ENCODE data around the gene KIF26B.

The KIF26B gene

GRCh38 chr1:245154429-245155271, at the start of gene KIF26B:
Gene KIF26B (plus strand): TSS chr1:245154985. CDS start chr1:245155425, 440 bp downstream.
- Mint-ChIP-seq H3K4me3 (peak within 1 kb of the TSS; percentile 86 to 88), H3K9me3 (peaks cover 2 to 6% of the 10 kb centered on the region in 2 donors), H3K4me1 (peaks cover 14 to 35% of the 10 kb centered on the region in 2 donors), H3K27me3 (peaks cover 48 to 81% of the 10 kb centered on the region in 2 donors), H3K36me3 (peaks cover 0 to 2% of the 10 kb centered on the region in 2 donors), H3K27ac (peak within 1 kb of the TSS; percentile 47)
- DNase-seq (peak; percentile 8), ATAC-seq (replicated peaks) (peak in 1 of 2 donors; percentile 6)

- Mint-ChIP-seq H3K27ac (no peak overlapping the region), H3K4me1 (no peaks in the 10 kb centered on the region), H3K9me3 (no peaks in the 10 kb centered on the region), H3K4me3 (no peak overlapping the region), H3K27me3 (no peaks in the 10 kb centered on the region), H3K36me3 (peaks cover 0 to 1% of the 10 kb centered on the region in 2 donors)
- DNase-seq (no peak), ATAC-seq (replicated peaks) (no peak)
These were observed 49.7 kb upstream of the KIF26B start for GRCh38 chr1:245105042-245105441.

GRCh38 chr1:245105815-245106410, 48.9 kb upstream of the KIF26B start:
- Mint-ChIP-seq H3K9me3 (no peaks in the 10 kb centered on the region), H3K27ac (no peak overlapping the region), H3K4me1 (no peaks in the 10 kb centered on the region), H3K4me3 (no peak overlapping the region), H3K36me3 (peaks cover 0 to 1% of the 10 kb centered on the region in 2 donors), H3K27me3 (no peaks in the 10 kb centered on the region)
- ATAC-seq (replicated peaks) (no peak), DNase-seq (no peak)

- H3K27me3 Mint-ChIP-seq = no peaks in the 10 kb centered on the region
- H3K27ac Mint-ChIP-seq = no peak overlapping the region
- H3K4me1 Mint-ChIP-seq = no peaks in the 10 kb centered on the region
- H3K4me3 Mint-ChIP-seq = no peak overlapping the region
- H3K36me3 Mint-ChIP-seq = peaks cover 0 to 1% of the 10 kb centered on the region in 2 donors
- H3K9me3 Mint-ChIP-seq = no peaks in the 10 kb centered on the region
- ATAC-seq (replicated peaks) (no peak), DNase-seq (no peak)
These were observed 47.0 kb upstream of the KIF26B start for GRCh38 chr1:245107776-245108114.

- ATAC-seq (replicated peaks) (no peak), DNase-seq (no peak)
- Mint-ChIP-seq H3K9me3 (no peaks in the 10 kb centered on the region), H3K4me1 (no peaks in the 10 kb centered on the region), H3K36me3 (peaks cover 0 to 1% of the 10 kb centered on the region in 2 donors), H3K27ac (no peak overlapping the region), H3K4me3 (no peak overlapping the region), H3K27me3 (no peaks in the 10 kb centered on the region)
These were observed 46.5 kb upstream of the KIF26B start for GRCh38 chr1:245108246-245108645.

- H3K36me3 Mint-ChIP-seq = peaks cover 0 to 1% of the 10 kb centered on the region in 2 donors
- no peak for DNase-seq
- H3K27ac Mint-ChIP-seq = no peak overlapping the region
- no peaks in the 10 kb centered on the region for H3K27me3 Mint-ChIP-seq
- ATAC-seq (replicated peaks) = no peak
- no peaks in the 10 kb centered on the region for H3K4me1 Mint-ChIP-seq
- H3K4me3 Mint-ChIP-seq = no peak overlapping the region
- no peaks in the 10 kb centered on the region for H3K9me3 Mint-ChIP-seq
These were observed 45.9 kb upstream of the KIF26B start for GRCh38 chr1:245108909-245109308.

- Mint-ChIP-seq H3K9me3 (no peaks in the 10 kb centered on the region), H3K27me3 (no peaks in the 10 kb centered on the region), H3K4me3 (no peak overlapping the region), H3K36me3 (peaks cover 0 to 1% of the 10 kb centered on the region in 2 donors), H3K27ac (no peak overlapping the region), H3K4me1 (no peaks in the 10 kb centered on the region)
- ATAC-seq (replicated peaks) = no peak
- no peak for DNase-seq
These were observed 44.4 kb upstream of the KIF26B start for GRCh38 chr1:245110406-245110805.

- Mint-ChIP-seq H3K9me3 (no peaks in the 10 kb centered on the region), H3K36me3 (peaks cover 0 to 1% of the 10 kb centered on the region in 2 donors), H3K4me3 (no peak overlapping the region), H3K4me1 (no peaks in the 10 kb centered on the region), H3K27ac (no peak overlapping the region), H3K27me3 (no peaks in the 10 kb centered on the region)
- DNase-seq (no peak), ATAC-seq (replicated peaks) (no peak)
These were observed 43.7 kb upstream of the KIF26B start for GRCh38 chr1:245111073-245111472.

GRCh38 chr1:245113649-245114048, 41.1 kb upstream of the KIF26B start:
- no peak overlapping the region for H3K4me3 Mint-ChIP-seq
- DNase-seq = no peak
- ATAC-seq (replicated peaks) = no peak
- H3K4me1 Mint-ChIP-seq = no peaks in the 10 kb centered on the region
- no peaks in the 10 kb centered on the region for H3K36me3 Mint-ChIP-seq
- no peak overlapping the region for H3K27ac Mint-ChIP-seq
- no peaks in the 10 kb centered on the region for H3K9me3 Mint-ChIP-seq
- H3K27me3 Mint-ChIP-seq = no peaks in the 10 kb centered on the region

GRCh38 chr1:245116131-245116530, 38.7 kb upstream of the KIF26B start:
- Mint-ChIP-seq H3K4me1 (no peaks in the 10 kb centered on the region), H3K27me3 (no peaks in the 10 kb centered on the region), H3K9me3 (no peaks in the 10 kb centered on the region), H3K4me3 (no peak overlapping the region), H3K27ac (no peak overlapping the region), H3K36me3 (no peaks in the 10 kb centered on the region)
- no peak for DNase-seq
- ATAC-seq (replicated peaks) = no peak

- Mint-ChIP-seq H3K36me3 (no peaks in the 10 kb centered on the region), H3K4me1 (no peaks in the 10 kb centered on the region), H3K9me3 (no peaks in the 10 kb centered on the region), H3K4me3 (no peak overlapping the region), H3K27ac (no peak overlapping the region), H3K27me3 (no peaks in the 10 kb centered on the region)
- DNase-seq (no peak), ATAC-seq (replicated peaks) (no peak)
These were observed 38.0 kb upstream of the KIF26B start for GRCh38 chr1:245116751-245117150.

GRCh38 chr1:245118066-245118465, 36.7 kb upstream of the KIF26B start:
- Mint-ChIP-seq H3K27ac (no peak overlapping the region), H3K4me1 (no peaks in the 10 kb centered on the region), H3K9me3 (no peaks in the 10 kb centered on the region), H3K4me3 (no peak overlapping the region), H3K36me3 (peaks cover 0 to 3% of the 10 kb centered on the region in 2 donors), H3K27me3 (no peaks in the 10 kb centered on the region)
- ATAC-seq (replicated peaks) = no peak
- no peak for DNase-seq

- DNase-seq = no peak
These were observed 36.0 kb upstream of the KIF26B start for GRCh38 chr1:245118806-245119205.

GRCh38 chr1:245121523-245121922, 33.3 kb upstream of the KIF26B start:
- Mint-ChIP-seq H3K4me1 (no peaks in the 10 kb centered on the region), H3K27ac (no peak overlapping the region), H3K36me3 (peaks cover 1 to 13% of the 10 kb centered on the region in 2 donors), H3K9me3 (no peaks in the 10 kb centered on the region), H3K4me3 (no peak overlapping the region), H3K27me3 (no peaks in the 10 kb centered on the region)
- no peak for ATAC-seq (replicated peaks)
- DNase-seq = no peak

More at GRCh38 chr1:245118806-245119205, 36.0 kb upstream of the KIF26B start:
- Mint-ChIP-seq H3K4me3 (no peak overlapping the region), H3K4me1 (no peaks in the 10 kb centered on the region), H3K9me3 (no peaks in the 10 kb centered on the region), H3K27ac (no peak overlapping the region), H3K27me3 (no peaks in the 10 kb centered on the region), H3K36me3 (peaks cover 0 to 3% of the 10 kb centered on the region in 2 donors)
- no peak for ATAC-seq (replicated peaks)

- peaks cover 1 to 13% of the 10 kb centered on the region in 2 donors for H3K36me3 Mint-ChIP-seq
- no peaks in the 10 kb centered on the region for H3K4me1 Mint-ChIP-seq
- H3K27me3 Mint-ChIP-seq = peaks cover 6 to 8% of the 10 kb centered on the region in 2 donors
- H3K27ac Mint-ChIP-seq = no peak overlapping the region
- no peaks in the 10 kb centered on the region for H3K9me3 Mint-ChIP-seq
- no peak for DNase-seq
- H3K4me3 Mint-ChIP-seq = no peak overlapping the region
- no peak for ATAC-seq (replicated peaks)
These were observed 30.5 kb upstream of the KIF26B start for GRCh38 chr1:245124241-245124640.

Measured in stimulated activated naive B cell treated with anti-CD40 and anti-IgM and Interleukin-4, amounts not matched to agents 10 μg/mL and 1 μg/mL and 100 μg/mL, for 72 hours (primary cell).